NT2/D1 (cell line): ENCODE results near the gene KSR1.

Source experiments
- SUZ12 ChIP-seq: IDR thresholded peaks from 2 replicates; pipeline ENCODE4 v1.6.1; 2011; ENCODE audit not compliant: insufficient read length, insufficient read depth; ENCODE audit errors: extremely low read depth
- ZNF274 ChIP-seq: IDR thresholded peaks from 2 replicates; pipeline ENCODE4 v1.6.1; 2011; ENCODE audit warnings: mild to moderate bottlenecking, low read depth, low read length

DNA sequence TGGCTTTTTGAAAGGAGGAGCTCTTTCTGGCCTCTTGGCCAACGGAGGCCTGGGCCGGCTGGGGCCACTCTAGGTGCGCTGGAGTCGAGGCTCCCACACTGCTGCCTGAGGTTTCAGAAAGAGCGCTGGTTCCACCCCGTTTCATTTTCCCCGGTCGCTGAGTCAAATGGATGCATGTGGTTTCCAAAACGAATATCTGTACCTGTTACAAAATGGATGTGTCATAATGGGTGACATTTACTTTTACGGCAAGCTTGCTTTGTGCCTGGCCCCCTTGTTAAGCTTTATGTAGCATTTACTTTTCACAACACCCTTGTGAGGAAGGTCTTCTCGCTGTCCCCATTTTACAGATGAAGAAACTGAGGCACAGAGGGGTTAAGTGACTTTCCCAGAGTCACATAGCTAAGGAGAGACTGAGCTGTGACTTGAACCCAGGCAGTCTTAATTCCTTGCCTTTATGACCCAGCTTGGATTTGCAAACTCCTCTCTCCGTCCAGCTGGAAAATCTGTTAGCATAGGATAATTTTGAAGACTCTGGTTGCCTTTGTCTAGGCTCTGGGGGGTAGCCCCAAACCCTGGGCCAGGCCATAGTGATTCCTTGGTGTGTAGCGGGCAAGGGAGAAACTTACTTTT is 10.6 kb downstream of the KSR1 start:
- no peak for TF ChIP-seq ZNF274
- no peak for TF ChIP-seq SUZ12
